Endothelial cell of umbilical vein (primary cell): ENCODE data around the gene MYO1H. TPM values are rescaled to one million over a fixed set of nuclear protein-coding genes. Genes with fewer than 3 reads are reported as not detected.

Source experiments
- BruUV-seq: library from RNA; stranded (reverse); fragments of 400-500 nt; replicated peaks from 2 replicates; lab custom pipeline; 2021; lab: Mats Ljungman, UMichigan
- CTCF ChIA-PET: fragments of 300-600, 350-600 bp; sonication (Branson Sonifier 250); formaldehyde crosslinking; loops from one replicate; lab custom pipeline; 2021; ENCODE audit warnings: antibody characterized with exemption, inconsistent platforms; lab: Charles Lee
- POLR2A ChIA-PET: fragments of 300-600, 350-600 bp; sonication (Branson Sonifier 250); formaldehyde crosslinking; loops from one replicate; lab custom pipeline; 2021; ENCODE audit warnings: antibody characterized with exemption, inconsistent platforms; lab: Charles Lee
- DNase-seq: peaks from one replicate; pipeline ENCODE4 v3.0.0-alpha.2; 2011; ENCODE audit warnings: low read depth, low spot score
- FAIRE-seq: peaks from 2 replicates; lab custom pipeline; 2011; peaks lifted over from hg19 to GRCh38; lab: Jason Lieb, UNC
- H2AFZ ChIP-seq: 2 replicates; pipeline ENCODE4 v1.6.0; 2012; ENCODE audit warnings: low read depth, low read length, control low read depth, inconsistent platforms
- H3K27ac ChIP-seq: 2 replicates; pipeline ENCODE4 v1.5.1; 2011; ENCODE audit warnings: low read depth, mild to moderate bottlenecking, control low read depth, low read length, moderate library complexity; ENCODE audit not compliant: insufficient read depth
- H3K27me3 ChIP-seq, 2 experiments: 2 replicates each; pipeline versions ENCODE4 v1.6.0 to v1.6.1; 2011; ENCODE audit warnings: low read length in 2 of 2, mixed read lengths in 1 of 2; ENCODE audit not compliant: control insufficient read depth in 2 of 2, insufficient read depth in 2 of 2
- H3K36me3 ChIP-seq, 2 experiments: 2 replicates in 1 of 2; 3 replicates in 1 of 2; pipeline ENCODE4 v1.5.1; 2011; ENCODE audit warnings: low read length in 2 of 2, mild to moderate bottlenecking in 1 of 2, moderate library complexity in 1 of 2; ENCODE audit not compliant: control insufficient read depth in 2 of 2, insufficient read depth in 2 of 2; ENCODE audit errors: extremely low read depth in 1 of 2
- H3K4me1 ChIP-seq: 3 replicates; pipeline ENCODE4 v1.5.1; 2011; ENCODE audit warnings: mild to moderate bottlenecking, low read length; ENCODE audit not compliant: control insufficient read depth, insufficient read depth; ENCODE audit errors: extremely low read depth
- H3K4me2 ChIP-seq: 2 replicates; pipeline ENCODE4 v1.6.1; 2011; ENCODE audit warnings: low read length, control low read depth, mixed read lengths; ENCODE audit not compliant: insufficient read depth
- H3K4me3 ChIP-seq, 3 experiments: fragments of 200-600 bp in 1 of 3; sonication (generic), shearing (Covaris generic) in 1 of 3; replicated peaks in 1 of 3; 2 replicates each; pipeline ENCODE4 v1.5.1; 2011 to 2016; ENCODE audit warnings: control low read depth in 3 of 3, low read length in 3 of 3, mild to moderate bottlenecking in 2 of 3, inconsistent platforms in 1 of 3, low read depth in 1 of 3, moderate library complexity in 1 of 3; ENCODE audit not compliant: insufficient read depth in 1 of 3
- H3K79me2 ChIP-seq: 2 replicates; pipeline ENCODE4 v1.6.0; 2012; ENCODE audit warnings: low read length, inconsistent platforms; ENCODE audit not compliant: control insufficient read depth, insufficient read depth
- H3K9ac ChIP-seq: replicated peaks from 2 replicates; pipeline ENCODE3; 2011; ENCODE audit warnings: low read length, control low read depth; ENCODE audit not compliant: insufficient read depth; ENCODE audit errors: extremely low read depth
- H3K9me1 ChIP-seq: replicated peaks from 3 replicates; pipeline ENCODE4 v1.6.0; 2011; ENCODE audit warnings: mild to moderate bottlenecking, low read length; ENCODE audit not compliant: control insufficient read depth, insufficient read depth; ENCODE audit errors: extremely low read depth
- H3K9me3 ChIP-seq: replicated peaks from 2 replicates; pipeline ENCODE4 v1.5.1; 2012; ENCODE audit warnings: low read length, inconsistent platforms; ENCODE audit not compliant: control insufficient read depth, insufficient read depth
- H4K20me1 ChIP-seq: replicated peaks from 2 replicates; pipeline ENCODE3; 2011; ENCODE audit warnings: mild to moderate bottlenecking, low read length; ENCODE audit not compliant: control insufficient read depth, insufficient read depth; ENCODE audit errors: extremely low read depth
- CTCF ChIP-seq, 2 donors: IDR thresholded peaks; 1 replicate in 1 of 2; 2 replicates in 1 of 2; pipeline ENCODE4 v1.5.1; 2011; ENCODE audit warnings: low read length in 2 of 2, mild to moderate bottlenecking in 2 of 2, moderate library complexity in 2 of 2, control low read depth in 1 of 2, inconsistent platforms in 1 of 2, low read depth in 1 of 2; ENCODE audit not compliant: insufficient read depth in 1 of 2; ENCODE audit errors: extremely low read depth in 1 of 2
- EZH2 ChIP-seq: IDR thresholded peaks from 2 replicates; pipeline ENCODE4 v1.6.1; 2012; ENCODE audit warnings: borderline replicate concordance, low read depth, mild to moderate bottlenecking, moderate library complexity, low read length, inconsistent platforms; ENCODE audit not compliant: severe bottlenecking
- FOS ChIP-seq: IDR thresholded peaks from 2 replicates; pipeline ENCODE4 v1.6.1; 2011; ENCODE audit warnings: mild to moderate bottlenecking, low read length, moderate library complexity, borderline replicate concordance; ENCODE audit not compliant: insufficient read depth
- GATA2 ChIP-seq: IDR thresholded peaks from 2 replicates; pipeline ENCODE4 v1.7.0; 2011; ENCODE audit warnings: low read depth, mild to moderate bottlenecking, moderate library complexity, mixed read lengths, low read length; ENCODE audit not compliant: insufficient read length, insufficient read depth
- JUN ChIP-seq: IDR thresholded peaks from 2 replicates; pipeline ENCODE4 v1.6.1; 2011; ENCODE audit warnings: borderline replicate concordance, low read depth; ENCODE audit not compliant: insufficient read length, insufficient read depth
- MAX ChIP-seq: IDR thresholded peaks from 2 replicates; pipeline ENCODE4 v1.6.1; 2011; ENCODE audit not compliant: insufficient read depth, insufficient read length
- MYC ChIP-seq: IDR thresholded peaks from one replicate; pipeline ENCODE4 v1.6.1; 2011; ENCODE audit warnings: mild to moderate bottlenecking, low read depth, low read length
- POLR2A ChIP-seq: IDR thresholded peaks from 2 replicates; pipeline ENCODE4 v1.6.1; 2012; ENCODE audit warnings: low read depth, mild to moderate bottlenecking, control low read depth, low read length
- POLR2AphosphoS5 ChIP-seq: IDR thresholded peaks from 2 replicates; pipeline ENCODE4 v1.6.1; 2012; ENCODE audit warnings: low read depth, mild to moderate bottlenecking, control low read depth, low read length, moderate library complexity; ENCODE audit not compliant: insufficient read depth
- dilution Hi-C: fragments of 300-500 bp; cut with MboI; formaldehyde crosslinking; loops from one replicate; pipeline ENCODE4 v1.15.0; 2019; ENCODE audit warnings: low sequenced_read_pairs; ENCODE audit not compliant: extremely low pct_ligation_motif_present
- intact Hi-C: fragments of 100-400 bp; cut with micrococcal nuclease; formaldehyde crosslinking; loops from one replicate; pipeline ENCODE4 v1.10.0; 2022
- polyA plus RNA-seq, 4 experiments: library from polyadenylated mRNA; depleted of rRNA in 3 of 4; stranded (reverse) in 3 of 4; unstranded in 1 of 4; fragments of >200 nt; gene quantifications; 2 replicates each; pipeline versions ENCODE4 v1.2.1 to v1.2.3, GENCODE V29; 2011 to 2012; ENCODE audit warnings: missing spikeins in 1 of 4
- total RNA-seq: library from RNA; stranded (reverse); gene quantifications from 2 replicates; pipeline ENCODE4 v1.2.3, GENCODE V29; 2021

Gene MYO1H
- total and polyA plus RNA-seq, 2 donors (not counting 3 experiments of a cell fraction or from before 2014, with no cell fraction given), result not detected

- ChIA-PET CTCF (no interaction called here), POLR2A (no interaction called here)
- no peak for FAIRE-seq
- no peak overlapping the region for H3K4me3 ChIP-seq
- BruUV-seq, result no TSS peak
- no peak overlapping the region for H3K4me2 ChIP-seq
- no peak for DNase-seq
- H3K79me2 ChIP-seq, result no peaks in the 10 kb centered on the region
- TF ChIP-seq JUN (no peak), MAX (no peak), EZH2 (no peak), POLR2A (no peak), MYC (no peak), CTCF (IDR thresholded peaks at IDR 0.05; ENCODE audit: extremely low read depth in 1 of 2, insufficient read depth in 1 of 2, low read depth in 1 of 2, low read length in 2 of 2) (no peak), FOS (no peak), POLR2AphosphoS5 (no peak), GATA2 (no peak)
- H3K27me3 ChIP-seq, result peaks cover 0 to under 1% of the 10 kb centered on the region in 2 experiments
- no peak overlapping the region for H3K9ac ChIP-seq
- no peaks in the 10 kb centered on the region for H4K20me1 ChIP-seq
- H3K36me3 ChIP-seq, result no peaks in the 10 kb centered on the region
- dilution Hi-C loops (no loop called here), intact Hi-C loops (no loop called here)
- no peaks in the 10 kb centered on the region for H3K9me3 ChIP-seq
- no peak overlapping the region for H2AFZ ChIP-seq
- no peaks in the 10 kb centered on the region for H3K4me1 ChIP-seq
- H3K9me1 ChIP-seq, result no peaks in the 10 kb centered on the region
- no peak overlapping the region for H3K27ac ChIP-seq
Observed at GRCh38 chr12:109299849-109300248, 47.9 kb upstream of the MYO1H start.
